ENCODE data around the gene C2orf92. TPM values are rescaled to one million over a fixed set of nuclear protein-coding genes. Genes with fewer than 3 reads are reported as not detected.
A peak's percentile ranks its signal among the peaks of the same experiment; 100 is the strongest.

C2orf92 gene
- total RNA-seq, 1 experiment from 2014 or later: 3.0 TPM

GRCh38 chr2:97651114-97651513 is 18.4 kb upstream of the C2orf92 start:
- Histone ChIP-seq H3K9ac (ENCODE audit: low read length) (no peak overlapping the region), H3K4me3 (ENCODE audit: low read length) (no peak overlapping the region), H3K9me3 (ENCODE audit: low read length) (0 out of 2 replicates have a peak, but pooled peaks cover 5% of the 10 kb centered on the region), H3K4me2 (ENCODE audit: low read length) (no peak overlapping the region), H3K4me1 (ENCODE audit: insufficient read depth, low read length) (peaks cover 5% of the 10 kb centered on the region; the same call in 1 of the 2 replicates), H3K79me2 (ENCODE audit: low read length) (peaks cover 21% of the 10 kb centered on the region), H3K27ac (ENCODE audit: low read length) (no peak overlapping the region), H3K9me2 (replicated peaks; ENCODE audit: low read length) (no peaks in the 10 kb centered on the region), H3K27me3 (ENCODE audit: low read length) (no peaks in the 10 kb centered on the region), H3F3A (ENCODE audit: low read length, unreplicated experiment) (no peaks in the 10 kb centered on the region), H4K20me1 (ENCODE audit: low read length) (no peaks in the 10 kb centered on the region), H3K36me3 (ENCODE audit: low read depth, low read length) (peaks cover 40% of the 10 kb centered on the region), H2AFZ (ENCODE audit: low read length) (no peak overlapping the region)
- intact Hi-C loops (cut with micrococcal nuclease): no loop called here
- ATAC-seq (no peak), DNase-seq (no peak)
- POLR2A ChIA-PET (ENCODE audit: unreplicated experiment): no interaction called here
- TF ChIP-seq EZH2 (IDR thresholded peaks at IDR 0.05; ENCODE audit: low read length, unreplicated experiment): no peak
- no peak for TF ChIP-seq CTCF (conservative IDR thresholded peaks at IDR 0.05; ENCODE audit: low read depth, low read length)
- TF ChIP-seq EZH2phosphoT487 (IDR thresholded peaks at IDR 0.05; ENCODE audit: borderline replicate concordance, low read length): no peak
- BruUV-seq (replicated peaks): no TSS peak
- CTCF ChIA-PET: no interaction called here

- Histone ChIP-seq H3F3A (ENCODE audit: low read length, unreplicated experiment) (no peaks in the 10 kb centered on the region), H3K4me3 (ENCODE audit: low read length) (no peak overlapping the region), H2AFZ (ENCODE audit: low read length) (no peak overlapping the region), H4K20me1 (ENCODE audit: low read length) (no peaks in the 10 kb centered on the region), H3K79me2 (ENCODE audit: low read length) (no peaks in the 10 kb centered on the region), H3K4me2 (ENCODE audit: low read length) (no peak overlapping the region), H3K9me3 (ENCODE audit: low read length) (0 out of 2 replicates have a peak, but pooled peaks cover 5% of the 10 kb centered on the region), H3K27me3 (ENCODE audit: low read length) (no peaks in the 10 kb centered on the region), H3K4me1 (ENCODE audit: insufficient read depth, low read length) (no peaks in the 10 kb centered on the region), H3K9ac (ENCODE audit: low read length) (no peak overlapping the region), H3K36me3 (ENCODE audit: low read depth, low read length) (peaks cover 39% of the 10 kb centered on the region), H3K9me2 (replicated peaks; ENCODE audit: low read length) (no peaks in the 10 kb centered on the region), H3K27ac (ENCODE audit: low read length) (no peak overlapping the region)
- POLR2A ChIA-PET (ENCODE audit: unreplicated experiment): no interaction called here
- BruUV-seq (replicated peaks): no TSS peak
- peak; percentile 40; the same call in 1 of the 2 replicates for ATAC-seq
- DNase-seq: peak; percentile 21
- CTCF ChIA-PET: no interaction called here
- intact Hi-C loops (cut with micrococcal nuclease): no loop called here
- TF ChIP-seq CTCF (conservative IDR thresholded peaks at IDR 0.05; ENCODE audit: low read depth, low read length): no peak
- TF ChIP-seq EZH2phosphoT487 (IDR thresholded peaks at IDR 0.05; ENCODE audit: borderline replicate concordance, low read length): no peak
- no peak for TF ChIP-seq EZH2 (IDR thresholded peaks at IDR 0.05; ENCODE audit: low read length, unreplicated experiment)
Measured at GRCh38 chr2:97653473-97653872, 16.0 kb upstream of the C2orf92 start.

DNA sequence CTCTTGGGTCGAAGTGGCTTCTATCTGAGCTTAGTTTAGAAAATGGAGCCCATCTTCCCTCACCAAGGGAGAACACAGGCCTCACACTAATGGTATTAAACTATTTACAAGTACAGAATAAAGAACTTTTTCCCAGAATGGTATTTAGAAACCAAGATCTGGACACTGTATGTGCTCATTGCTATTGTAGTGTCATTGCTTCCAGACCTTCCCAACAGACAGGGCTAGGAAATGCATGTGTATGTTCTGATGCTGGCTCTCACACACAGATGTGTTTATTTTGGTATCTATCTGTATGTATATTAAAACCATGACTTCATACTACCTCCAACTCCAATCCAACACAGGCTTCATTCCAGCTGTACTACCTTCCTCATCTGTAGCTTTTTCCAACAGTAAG is 15.6 kb upstream of the C2orf92 start:
- no peak overlapping the region for H3K9ac ChIP-seq (ENCODE audit: low read length)
- H3K9me3 ChIP-seq (ENCODE audit: low read length): 0 out of 2 replicates have a peak, but pooled peaks cover 5% of the 10 kb centered on the region
- ChIA-PET CTCF (no interaction called here), POLR2A (ENCODE audit: unreplicated experiment) (no interaction called here)
- no peaks in the 10 kb centered on the region for H3F3A ChIP-seq (ENCODE audit: low read length, unreplicated experiment)
- no peak overlapping the region for H3K27ac ChIP-seq (ENCODE audit: low read length)
- no peaks in the 10 kb centered on the region for H3K9me2 ChIP-seq (replicated peaks; ENCODE audit: low read length)
- H4K20me1 ChIP-seq (ENCODE audit: low read length): no peaks in the 10 kb centered on the region
- TSS peak; percentile 6 for BruUV-seq (replicated peaks)
- ATAC-seq (no peak), DNase-seq (no peak)
- no peaks in the 10 kb centered on the region for H3K27me3 ChIP-seq (ENCODE audit: low read length)
- no peaks in the 10 kb centered on the region for H3K4me1 ChIP-seq (ENCODE audit: insufficient read depth, low read length)
- no peaks in the 10 kb centered on the region for H3K79me2 ChIP-seq (ENCODE audit: low read length)
- H3K4me2 ChIP-seq (ENCODE audit: low read length): no peak overlapping the region
- TF ChIP-seq CTCF (conservative IDR thresholded peaks at IDR 0.05; ENCODE audit: low read depth, low read length) (no peak), EZH2phosphoT487 (IDR thresholded peaks at IDR 0.05; ENCODE audit: borderline replicate concordance, low read length) (no peak), EZH2 (IDR thresholded peaks at IDR 0.05; ENCODE audit: low read length, unreplicated experiment) (no peak)
- peaks cover 35% of the 10 kb centered on the region for H3K36me3 ChIP-seq (ENCODE audit: low read depth, low read length)
- intact Hi-C loops (cut with micrococcal nuclease): no loop called here
- H2AFZ ChIP-seq (ENCODE audit: low read length): no peak overlapping the region
- no peak overlapping the region for H3K4me3 ChIP-seq (ENCODE audit: low read length)
